H9 (cell line): ENCODE data around the gene LRP2BP. TPM values are rescaled to one million over a fixed set of nuclear protein-coding genes. Genes with fewer than 3 reads are reported as not detected.

Experiments used
- DNase-seq: peaks from one replicate; pipeline ENCODE4 v3.0.0-alpha.2; 2017
- H2AFZ ChIP-seq: one replicate; pipeline ENCODE4 v1.6.1; 2013; ENCODE audit warnings: mild to moderate bottlenecking, low read length, control low read depth, moderate library complexity
- H2AK5ac ChIP-seq: 2 replicates; pipeline ENCODE4 v1.6.1; 2013; ENCODE audit warnings: low read length, control low read depth, mixed read lengths; ENCODE audit not compliant: insufficient read length
- H2BK120ac ChIP-seq: one replicate; pipeline ENCODE4 v1.6.1; 2013; ENCODE audit warnings: low read depth, mild to moderate bottlenecking, low read length, control low read depth, inconsistent platforms; ENCODE audit not compliant: poor library complexity, severe bottlenecking
- H2BK12ac ChIP-seq: 2 replicates; pipeline ENCODE4 v1.6.1; 2013; ENCODE audit warnings: low read length, control low read depth, mixed read lengths, low read depth; ENCODE audit not compliant: insufficient read length
- H2BK15ac ChIP-seq: 2 replicates; pipeline ENCODE4 v1.6.1; 2013; ENCODE audit warnings: low read depth, low read length, control low read depth
- H2BK20ac ChIP-seq: one replicate; pipeline ENCODE4 v1.6.1; 2013; ENCODE audit warnings: low read depth, mild to moderate bottlenecking, low read length, control low read depth, inconsistent platforms; ENCODE audit not compliant: poor library complexity, severe bottlenecking
- H2BK5ac ChIP-seq: 2 replicates; pipeline ENCODE4 v1.6.1; 2013; ENCODE audit warnings: low read length, control low read depth, mixed read lengths; ENCODE audit not compliant: insufficient read length
- H3K14ac ChIP-seq: 2 replicates; pipeline ENCODE4 v1.6.1; 2013; ENCODE audit warnings: low read length, control low read depth; ENCODE audit not compliant: insufficient read depth
- H3K18ac ChIP-seq: 2 replicates; pipeline ENCODE4 v1.6.1; 2013; ENCODE audit warnings: low read depth, mild to moderate bottlenecking, mixed read lengths, low read length, control low read depth; ENCODE audit not compliant: insufficient read length
- H3K23ac ChIP-seq: 2 replicates; pipeline ENCODE4 v1.6.1; 2013; ENCODE audit warnings: low read length, control low read depth, mixed read lengths, low read depth; ENCODE audit not compliant: insufficient read length
- H3K23me2 ChIP-seq: 2 replicates; pipeline ENCODE4 v1.6.1; 2013; ENCODE audit warnings: low read depth, mild to moderate bottlenecking, mixed read lengths, low read length, control low read depth; ENCODE audit not compliant: insufficient read length, poor library complexity, severe bottlenecking
- H3K27ac ChIP-seq: 2 replicates; pipeline ENCODE4 v1.5.1; 2013; ENCODE audit warnings: low read length, control low read depth, mixed read lengths, low read depth; ENCODE audit not compliant: insufficient read length
- H3K27me3 ChIP-seq: 2 replicates; pipeline ENCODE4 v1.6.1; 2013; ENCODE audit warnings: low read length, control low read depth, inconsistent platforms; ENCODE audit not compliant: insufficient read depth
- H3K4ac ChIP-seq: 2 replicates; pipeline ENCODE4 v1.6.1; 2013; ENCODE audit warnings: low read depth, mild to moderate bottlenecking, control low read depth, inconsistent platforms, low read length, moderate library complexity
- H3K4me1 ChIP-seq: 2 replicates; pipeline ENCODE4 v1.6.1; 2013; ENCODE audit warnings: low read length, control low read depth, inconsistent platforms; ENCODE audit not compliant: insufficient read depth
- H3K4me2 ChIP-seq: 2 replicates; pipeline ENCODE4 v1.6.1; 2013; ENCODE audit warnings: low read length, control low read depth, mixed read lengths; ENCODE audit not compliant: insufficient read length, insufficient read depth
- H3K56ac ChIP-seq: 2 replicates; pipeline ENCODE4 v1.6.1; 2013; ENCODE audit warnings: low read depth, mild to moderate bottlenecking, mixed read lengths, low read length, control low read depth; ENCODE audit not compliant: insufficient read length
- H3K79me1 ChIP-seq: 2 replicates; pipeline ENCODE4 v1.6.1; 2013; ENCODE audit warnings: low read depth, mild to moderate bottlenecking, moderate library complexity, low read length, control low read depth, inconsistent platforms; ENCODE audit not compliant: insufficient read depth, poor library complexity, severe bottlenecking
- H3K79me2 ChIP-seq: 2 replicates; pipeline ENCODE4 v1.6.1; 2013; ENCODE audit warnings: low read length, control low read depth, inconsistent platforms; ENCODE audit not compliant: insufficient read depth
- H3K9ac ChIP-seq: 2 replicates; pipeline ENCODE4 v1.6.1; 2013; ENCODE audit warnings: low read length, control low read depth, mixed read lengths; ENCODE audit not compliant: insufficient read length; ENCODE audit errors: extremely low read depth
- H3K9me3 ChIP-seq: one replicate; pipeline ENCODE4 v1.6.1; 2013; ENCODE audit warnings: low read depth, low read length, inconsistent platforms; ENCODE audit not compliant: control insufficient read depth
- H3T11ph ChIP-seq: one replicate; pipeline ENCODE4 v1.6.1; 2013; ENCODE audit warnings: mild to moderate bottlenecking, low read length, control low read depth, inconsistent platforms
- H4K20me1 ChIP-seq: one replicate; pipeline ENCODE4 v1.6.1; 2013; ENCODE audit not compliant: control insufficient read depth, insufficient read length, insufficient read depth
- H4K5ac ChIP-seq: 2 replicates; pipeline ENCODE4 v1.6.1; 2013; ENCODE audit warnings: low read depth, mild to moderate bottlenecking, mixed read lengths, low read length, control low read depth; ENCODE audit not compliant: insufficient read length
- H4K8ac ChIP-seq: replicated peaks from 2 replicates; pipeline ENCODE4 v1.6.1; 2013; ENCODE audit warnings: low read length, control low read depth, mixed read lengths, low read depth; ENCODE audit not compliant: insufficient read length
- H4K91ac ChIP-seq: 2 replicates; pipeline ENCODE4 v1.6.1; 2013; ENCODE audit warnings: low read depth, mild to moderate bottlenecking, moderate library complexity, mixed read lengths, low read length, control low read depth; ENCODE audit not compliant: insufficient read length
- H3K27ac Mint-ChIP-seq, 3 experiments: 2 replicates in 2 of 3; 3 replicates in 1 of 3; pipeline ENCODE4 v1.8.0; 2020 to 2021; ENCODE audit warnings: mixed read lengths in 3 of 3, mild to moderate bottlenecking in 1 of 3, moderate library complexity in 1 of 3
- H3K27me3 Mint-ChIP-seq: 2 replicates; pipeline ENCODE4 v1.8.0; 2021; ENCODE audit warnings: low read depth, mild to moderate bottlenecking, moderate library complexity, mixed read lengths
- H3K36me3 Mint-ChIP-seq, 3 experiments: 2 replicates in 2 of 3; 3 replicates in 1 of 3; pipeline ENCODE4 v1.8.0; 2020 to 2021; ENCODE audit warnings: low read depth in 3 of 3, mixed read lengths in 3 of 3; ENCODE audit not compliant: insufficient read depth in 1 of 3
- H3K4me1 Mint-ChIP-seq, 2 experiments: 2 replicates each; pipeline ENCODE4 v1.8.0; 2020; ENCODE audit warnings: mixed read lengths in 2 of 2
- H3K4me3 Mint-ChIP-seq, 2 experiments: 2 replicates in 1 of 2; 3 replicates in 1 of 2; pipeline ENCODE4 v1.8.0; 2020 to 2021; ENCODE audit warnings: mild to moderate bottlenecking in 2 of 2, mixed read lengths in 2 of 2, moderate library complexity in 1 of 2
- H3K9me3 Mint-ChIP-seq, 2 experiments: 2 replicates in 1 of 2; 3 replicates in 1 of 2; pipeline ENCODE4 v1.8.0; 2020; ENCODE audit warnings: mild to moderate bottlenecking in 2 of 2, mixed read lengths in 2 of 2, moderate library complexity in 1 of 2
- CTCF ChIP-seq: fragments of 200-600 bp; sonication (generic); conservative IDR thresholded peaks from 3 replicates; pipeline ENCODE4 v1.8.0; 2021; ENCODE audit warnings: antibody characterized with exemption, mild to moderate bottlenecking
- WGBS: extraction: QIAGEN DNeasy Blood & Tissue Kit; methylation state at CpG from one replicate; pipeline ENCODE4 v1.1.7; 2013; ENCODE audit warnings: missing lambda C conversion rate, low lambda C conversion rate, mixed read lengths; ENCODE audit not compliant: insufficient read length; ENCODE audit errors: extremely low coverage; 5-methylcytosine and 5-hydroxymethylcytosine counted together
- total RNA-seq: library from RNA; stranded (reverse); gene quantifications from 2 replicates; pipeline ENCODE4 v1.2.1, GENCODE V29; 2021

LRP2BP gene
- total RNA-seq, 1 experiment from 2014 or later = 0.46 TPM

GRCh38 chr4:185322803-185323202 lies 72.9 kb downstream of the LRP2BP start:
- Histone ChIP-seq H4K5ac (no peak overlapping the region), H4K20me1 (no peaks in the 10 kb centered on the region), H3K18ac (no peak overlapping the region), H3K4me1 (no peaks in the 10 kb centered on the region; the same call in 1 of the 2 replicates), H3K23ac (no peak overlapping the region), H2BK5ac (no peak overlapping the region), H3K9me3 (peaks cover 14% of the 10 kb centered on the region), H3T11ph (no peak overlapping the region), H2BK15ac (no peak overlapping the region), H3K4me2 (no peak overlapping the region), H3K79me2 (no peaks in the 10 kb centered on the region), H4K8ac (no peak overlapping the region), H4K91ac (no peak overlapping the region), H3K56ac (no peak overlapping the region), H3K4ac (no peak overlapping the region), H3K9ac (no peak overlapping the region), H2BK120ac (no peak overlapping the region), H3K14ac (no peak overlapping the region), H3K27me3 (no peaks in the 10 kb centered on the region), H2AK5ac (no peak overlapping the region), H3K23me2 (no peaks in the 10 kb centered on the region), H2BK12ac (no peak overlapping the region), H3K79me1 (no peaks in the 10 kb centered on the region), H3K27ac (no peak overlapping the region), H2BK20ac (no peak overlapping the region), H2AFZ (no peak overlapping the region)
- Mint-ChIP-seq H3K36me3 (peaks cover 35 to 63% (median 54%) of the 10 kb centered on the region in 3 experiments), H3K9me3 (peaks cover 21 to 24% of the 10 kb centered on the region in 2 experiments), H3K4me3 (no peak overlapping the region), H3K27ac (no peak overlapping the region), H3K27me3 (no peaks in the 10 kb centered on the region), H3K4me1 (peaks cover 16 to 20% of the 10 kb centered on the region in 2 experiments)
- no CpG with 5 or more reads among the region's 2 CpGs for WGBS
- no peak for TF ChIP-seq CTCF
- DNase-seq = no peak
